ENCODE data around the gene CCL5. TPM values are rescaled to one million over a fixed set of nuclear protein-coding genes. Genes with fewer than 3 reads are reported as not detected.

CCL5 gene
- total RNA-seq, 1 experiment from 2014 or later: not detected

DNA sequence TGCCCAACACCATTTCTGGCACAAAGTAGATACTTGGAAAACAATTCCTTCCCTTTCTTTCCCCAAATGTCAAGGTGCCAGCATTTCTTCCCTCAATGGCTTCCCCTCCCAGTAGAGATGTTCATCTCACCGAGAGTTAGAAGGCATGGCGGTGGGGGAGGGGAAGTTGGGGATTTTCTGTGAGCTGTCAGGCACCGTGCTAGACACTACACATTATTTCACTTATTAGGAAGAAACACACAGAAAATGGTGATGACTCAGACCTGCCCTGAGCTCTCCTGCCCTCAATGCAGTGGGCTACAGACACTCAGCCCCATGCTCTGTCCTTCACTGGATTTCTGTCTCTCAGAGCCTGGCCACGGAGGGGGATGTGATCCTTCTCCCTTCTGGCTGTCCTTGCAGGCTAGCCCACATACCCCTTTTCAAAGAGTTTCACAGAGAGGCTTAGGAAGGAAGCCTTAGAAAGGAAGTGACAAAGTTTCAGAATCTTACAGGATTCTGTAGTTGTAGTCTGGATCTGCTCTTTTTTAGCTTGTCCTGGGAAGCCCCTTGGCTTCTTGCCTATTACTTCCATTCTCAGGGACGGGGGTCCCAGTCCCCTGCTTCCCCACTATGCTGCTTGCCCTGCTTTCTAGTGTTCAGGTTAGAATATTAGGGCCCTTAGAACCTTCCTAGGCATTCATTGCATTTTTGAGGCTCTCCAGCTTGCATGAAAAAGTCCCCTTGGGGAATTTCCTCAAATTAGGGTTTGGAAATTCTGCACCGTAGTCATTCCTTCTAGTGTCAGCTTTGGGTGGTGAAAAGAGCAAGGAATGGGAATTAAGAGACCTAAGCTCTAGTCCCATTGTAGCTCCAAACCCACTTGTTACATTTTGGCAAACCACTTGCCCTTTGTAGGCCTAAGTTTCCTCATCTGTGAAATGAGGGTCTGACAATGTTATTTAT lies 12.2 kb upstream of the CCL5 start:
- ChIA-PET POLR2A (interaction anchor here (0.8 to 1.0 kb wide), 2 partner anchors 9 to 15 kb away, joined by 3 to 4 read pairs; no protein-coding TSS in a partner anchor), CTCF (interaction anchor here (0.9 kb wide), 1 partner anchor 77 kb away, joined by 3 read pairs; no protein-coding TSS in a partner anchor)
- intact Hi-C loops (cut with micrococcal nuclease): no loop called here
- TF ChIP-seq, protein P1, sequence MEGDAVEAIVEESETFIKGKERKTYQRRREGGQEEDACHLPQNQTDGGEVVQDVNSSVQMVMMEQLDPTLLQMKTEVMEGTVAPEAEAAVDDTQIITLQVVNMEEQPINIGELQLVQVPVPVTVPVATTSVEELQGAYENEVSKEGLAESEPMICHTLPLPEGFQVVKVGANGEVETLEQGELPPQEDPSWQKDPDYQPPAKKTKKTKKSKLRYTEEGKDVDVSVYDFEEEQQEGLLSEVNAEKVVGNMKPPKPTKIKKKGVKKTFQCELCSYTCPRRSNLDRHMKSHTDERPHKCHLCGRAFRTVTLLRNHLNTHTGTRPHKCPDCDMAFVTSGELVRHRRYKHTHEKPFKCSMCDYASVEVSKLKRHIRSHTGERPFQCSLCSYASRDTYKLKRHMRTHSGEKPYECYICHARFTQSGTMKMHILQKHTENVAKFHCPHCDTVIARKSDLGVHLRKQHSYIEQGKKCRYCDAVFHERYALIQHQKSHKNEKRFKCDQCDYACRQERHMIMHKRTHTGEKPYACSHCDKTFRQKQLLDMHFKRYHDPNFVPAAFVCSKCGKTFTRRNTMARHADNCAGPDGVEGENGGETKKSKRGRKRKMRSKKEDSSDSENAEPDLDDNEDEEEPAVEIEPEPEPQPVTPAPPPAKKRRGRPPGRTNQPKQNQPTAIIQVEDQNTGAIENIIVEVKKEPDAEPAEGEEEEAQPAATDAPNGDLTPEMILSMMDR (IDR thresholded peaks at IDR 0.05; ENCODE audit: unreplicated experiment): no peak
- DNase-seq (ENCODE audit: unreplicated experiment): peak; percentile 76
- Mint-ChIP-seq H3K4me1 (ENCODE audit: insufficient read depth, unreplicated experiment) (peaks cover 15% of the 10 kb centered on the region), H3K36me3 (ENCODE audit: insufficient read depth, unreplicated experiment) (no peaks in the 10 kb centered on the region), H3K27me3 (ENCODE audit: insufficient read depth, unreplicated experiment) (no peaks in the 10 kb centered on the region), H3K4me3 (ENCODE audit: unreplicated experiment) (no peak overlapping the region), H3K9me3 (ENCODE audit: unreplicated experiment) (no peaks in the 10 kb centered on the region), H3K27ac (ENCODE audit: low read depth, unreplicated experiment) (no peak overlapping the region)
- BruUV-seq (replicated peaks): no TSS peak

GRCh38 chr17:35891269-35891668 lies 11.1 kb upstream of the CCL5 start:
- no peaks in the 10 kb centered on the region for H3K36me3 Mint-ChIP-seq (ENCODE audit: insufficient read depth, unreplicated experiment)
- ChIA-PET POLR2A (no interaction called here), CTCF (interaction anchor here (0.7 kb wide), 1 partner anchor 844 kb away, joined by 3 read pairs; no protein-coding TSS in a partner anchor)
- DNase-seq (ENCODE audit: unreplicated experiment): no peak
- no peaks in the 10 kb centered on the region for H3K9me3 Mint-ChIP-seq (ENCODE audit: unreplicated experiment)
- no peak overlapping the region for H3K4me3 Mint-ChIP-seq (ENCODE audit: unreplicated experiment)
- TF ChIP-seq, protein P1 (IDR thresholded peaks at IDR 0.05; ENCODE audit: unreplicated experiment): no peak
- H3K27ac Mint-ChIP-seq (ENCODE audit: low read depth, unreplicated experiment): no peak overlapping the region
- no peaks in the 10 kb centered on the region for H3K27me3 Mint-ChIP-seq (ENCODE audit: insufficient read depth, unreplicated experiment)
- peaks cover 15% of the 10 kb centered on the region for H3K4me1 Mint-ChIP-seq (ENCODE audit: insufficient read depth, unreplicated experiment)
- intact Hi-C loops (cut with micrococcal nuclease): no loop called here
- no TSS peak for BruUV-seq (replicated peaks)

DNA sequence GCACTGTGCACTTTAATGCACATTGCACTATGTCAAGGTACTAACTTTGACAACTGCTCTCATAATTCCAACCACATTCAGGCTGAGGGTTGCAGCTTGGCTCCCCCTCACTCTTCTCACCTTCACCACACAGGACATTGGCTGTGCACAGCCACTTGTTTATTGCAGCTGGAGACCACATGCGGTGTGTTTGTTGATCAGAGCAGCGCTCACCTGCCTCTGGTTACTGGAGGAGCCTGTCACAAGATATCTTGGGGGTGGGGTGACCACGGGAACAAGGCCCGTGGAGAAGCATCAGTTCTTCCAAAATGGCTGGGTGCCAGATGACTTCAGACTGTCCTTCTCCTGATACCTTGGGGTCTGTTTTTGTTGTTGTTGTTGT lies 10.6 kb upstream of the CCL5 start:
- ChIA-PET CTCF (no interaction called here), POLR2A (no interaction called here)
- TF ChIP-seq, protein P1 (IDR thresholded peaks at IDR 0.05; ENCODE audit: unreplicated experiment): no peak
- H3K27me3 Mint-ChIP-seq (ENCODE audit: insufficient read depth, unreplicated experiment): no peaks in the 10 kb centered on the region
- no peak for DNase-seq (ENCODE audit: unreplicated experiment)
- no TSS peak for BruUV-seq (replicated peaks)
- no peak overlapping the region for H3K4me3 Mint-ChIP-seq (ENCODE audit: unreplicated experiment)
- intact Hi-C loops (cut with micrococcal nuclease): no loop called here
- H3K27ac Mint-ChIP-seq (ENCODE audit: low read depth, unreplicated experiment): no peak overlapping the region
- H3K36me3 Mint-ChIP-seq (ENCODE audit: insufficient read depth, unreplicated experiment): no peaks in the 10 kb centered on the region
- no peaks in the 10 kb centered on the region for H3K9me3 Mint-ChIP-seq (ENCODE audit: unreplicated experiment)
- H3K4me1 Mint-ChIP-seq (ENCODE audit: insufficient read depth, unreplicated experiment): peaks cover 15% of the 10 kb centered on the region

DNA sequence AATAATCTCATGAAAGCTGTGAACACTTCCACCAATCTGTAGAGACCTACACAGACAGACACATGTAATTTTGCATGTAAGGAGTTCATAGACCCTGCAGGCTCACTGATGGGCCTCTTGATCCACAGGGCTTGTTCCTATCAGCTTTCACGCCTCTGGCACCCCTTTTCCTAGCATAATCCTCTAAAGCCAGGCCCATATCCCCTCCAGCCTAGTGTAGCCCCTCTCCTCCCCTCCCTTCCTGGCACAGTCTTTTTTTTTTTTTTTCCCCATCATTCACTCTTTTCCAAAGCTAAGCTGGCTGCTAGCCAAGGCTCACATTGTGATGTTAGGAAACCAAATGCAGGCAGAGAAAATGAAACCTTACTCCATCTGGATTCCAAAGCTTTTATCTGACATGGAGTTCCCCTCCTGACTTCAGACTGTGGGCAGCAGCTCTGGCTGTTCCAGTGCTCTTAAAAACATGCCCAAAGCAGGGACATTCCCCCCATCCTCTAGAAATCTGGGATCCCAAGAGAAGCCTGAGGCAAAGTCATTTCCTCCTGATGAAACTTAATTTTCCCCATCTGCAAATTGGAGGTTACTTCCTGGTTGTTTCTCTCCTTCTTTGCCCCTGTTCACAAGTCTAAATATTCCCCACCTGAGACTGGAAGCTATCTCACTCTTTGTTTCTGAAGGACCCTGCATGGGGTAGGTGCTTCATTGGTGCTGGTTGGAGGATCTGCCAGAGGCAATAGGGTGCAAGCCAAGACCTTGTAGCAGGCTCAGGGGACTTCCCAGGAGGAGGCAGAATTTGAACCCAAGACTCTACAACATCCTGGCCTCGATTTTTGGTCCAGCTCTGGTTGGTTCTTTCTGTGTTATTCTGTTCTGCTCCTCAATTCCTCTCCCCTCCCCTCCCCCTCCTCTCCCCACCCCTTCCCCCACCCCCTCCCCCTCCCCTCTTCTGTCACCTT lies 9.9 kb upstream of the CCL5 start:
- Mint-ChIP-seq H3K4me3 (ENCODE audit: unreplicated experiment) (no peak overlapping the region), H3K27ac (ENCODE audit: low read depth, unreplicated experiment) (peak overlapping the region; percentile 20), H3K4me1 (ENCODE audit: insufficient read depth, unreplicated experiment) (peaks cover 15% of the 10 kb centered on the region), H3K27me3 (ENCODE audit: insufficient read depth, unreplicated experiment) (no peaks in the 10 kb centered on the region), H3K9me3 (ENCODE audit: unreplicated experiment) (no peaks in the 10 kb centered on the region), H3K36me3 (ENCODE audit: insufficient read depth, unreplicated experiment) (no peaks in the 10 kb centered on the region)
- no TSS peak for BruUV-seq (replicated peaks)
- TF ChIP-seq, protein P1 (IDR thresholded peaks at IDR 0.05; ENCODE audit: unreplicated experiment): no peak
- DNase-seq (ENCODE audit: unreplicated experiment): peak; percentile 79
- ChIA-PET POLR2A (interaction anchor here (0.7 kb wide), 1 partner anchor 19 kb away, joined by 3 read pairs; no protein-coding TSS in a partner anchor), CTCF (no interaction called here)
- intact Hi-C loops (cut with micrococcal nuclease): no loop called here

Measured in MCF 10A (cell line).